Measurements from ENCODE around the gene ECHDC1. TPM values are rescaled to one million over a fixed set of nuclear protein-coding genes. Genes with fewer than 3 reads are reported as not detected.

Gene ECHDC1
- total RNA-seq, 1 donor from 2014 or later, result 47.2 TPM

DNA sequence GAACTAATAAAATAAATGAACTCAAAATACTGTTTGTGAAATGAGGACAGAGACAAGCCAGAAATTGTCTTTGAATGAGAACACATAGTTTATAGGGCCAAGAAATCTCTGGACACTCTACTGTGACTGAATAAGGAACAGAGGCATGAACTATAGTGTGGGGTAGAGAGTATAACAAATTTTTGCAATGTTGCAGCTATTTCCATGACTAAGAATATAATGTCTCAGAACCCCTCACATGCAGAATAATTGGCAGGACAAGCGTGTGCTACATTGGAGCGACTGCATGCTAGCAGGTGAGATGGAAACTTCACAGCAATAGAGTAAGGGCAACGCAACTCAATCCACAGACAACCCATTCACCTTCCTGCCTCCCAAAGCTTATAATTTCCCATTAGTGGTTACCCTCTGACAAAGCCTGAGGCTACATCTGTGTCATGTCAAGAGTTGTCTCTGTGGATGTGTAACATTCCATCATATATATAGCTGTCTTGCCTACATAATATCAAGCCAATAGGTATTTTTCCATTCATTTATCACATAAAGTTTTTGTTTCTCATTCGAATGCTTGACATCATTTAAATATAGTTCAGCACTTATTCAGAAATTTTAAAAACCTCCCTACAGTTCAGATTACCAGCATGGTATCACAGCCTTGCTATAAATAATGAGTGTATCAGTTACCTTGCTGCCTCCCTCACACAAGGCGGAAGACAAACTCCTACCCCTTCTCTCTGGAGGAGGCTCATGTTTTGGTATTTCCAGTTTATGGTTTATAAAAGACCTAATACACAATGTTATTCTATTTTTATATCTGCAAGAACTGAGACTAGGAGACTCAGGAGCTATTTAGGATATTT, 47.9 kb upstream of the ECHDC1 start:
- H3K79me2 ChIP-seq (ENCODE audit: insufficient read depth, low read length), result no peaks in the 10 kb centered on the region
- no peak overlapping the region for H3K4me2 ChIP-seq (ENCODE audit: low read length)
- H3K4me1 Mint-ChIP-seq (ENCODE audit: low read depth, unreplicated experiment), result peaks cover 4% of the 10 kb centered on the region
- H3K4me3 ChIP-seq (ENCODE audit: insufficient read depth, low read depth, low read length), result no peak overlapping the region
- no peaks in the 10 kb centered on the region for H3K36me3 ChIP-seq (ENCODE audit: insufficient read depth, low read length)
- no peaks in the 10 kb centered on the region for H3K9me3 ChIP-seq (ENCODE audit: insufficient read depth, low read depth, low read length)
- no peak overlapping the region for H3K27ac ChIP-seq (ENCODE audit: low read depth, low read length)
- no peaks in the 10 kb centered on the region for H3K27me3 Mint-ChIP-seq (ENCODE audit: low read depth, unreplicated experiment)
- no peaks in the 10 kb centered on the region for H3K27me3 ChIP-seq (ENCODE audit: insufficient read depth, low read length)
- DNase-seq (ENCODE audit: low read depth) (no peak), FAIRE-seq (no peak)
- H3K9ac ChIP-seq (ENCODE audit: low read length), result no peak overlapping the region
- H3K4me1 ChIP-seq (ENCODE audit: insufficient read depth, low read length), result no peaks in the 10 kb centered on the region
- no peaks in the 10 kb centered on the region for H3K36me3 Mint-ChIP-seq (ENCODE audit: low read depth, unreplicated experiment)
- H3K4me3 Mint-ChIP-seq (ENCODE audit: unreplicated experiment), result no peak overlapping the region
- no peaks in the 10 kb centered on the region for H4K20me1 ChIP-seq (ENCODE audit: insufficient read depth, low read length)
- no peak overlapping the region for H3K27ac Mint-ChIP-seq (ENCODE audit: unreplicated experiment)
- TF ChIP-seq, protein P1, sequence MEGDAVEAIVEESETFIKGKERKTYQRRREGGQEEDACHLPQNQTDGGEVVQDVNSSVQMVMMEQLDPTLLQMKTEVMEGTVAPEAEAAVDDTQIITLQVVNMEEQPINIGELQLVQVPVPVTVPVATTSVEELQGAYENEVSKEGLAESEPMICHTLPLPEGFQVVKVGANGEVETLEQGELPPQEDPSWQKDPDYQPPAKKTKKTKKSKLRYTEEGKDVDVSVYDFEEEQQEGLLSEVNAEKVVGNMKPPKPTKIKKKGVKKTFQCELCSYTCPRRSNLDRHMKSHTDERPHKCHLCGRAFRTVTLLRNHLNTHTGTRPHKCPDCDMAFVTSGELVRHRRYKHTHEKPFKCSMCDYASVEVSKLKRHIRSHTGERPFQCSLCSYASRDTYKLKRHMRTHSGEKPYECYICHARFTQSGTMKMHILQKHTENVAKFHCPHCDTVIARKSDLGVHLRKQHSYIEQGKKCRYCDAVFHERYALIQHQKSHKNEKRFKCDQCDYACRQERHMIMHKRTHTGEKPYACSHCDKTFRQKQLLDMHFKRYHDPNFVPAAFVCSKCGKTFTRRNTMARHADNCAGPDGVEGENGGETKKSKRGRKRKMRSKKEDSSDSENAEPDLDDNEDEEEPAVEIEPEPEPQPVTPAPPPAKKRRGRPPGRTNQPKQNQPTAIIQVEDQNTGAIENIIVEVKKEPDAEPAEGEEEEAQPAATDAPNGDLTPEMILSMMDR (IDR thresholded peaks at IDR 0.05; ENCODE audit: insufficient read depth, low read depth, low read length), result no peak
- no peak for TF ChIP-seq EZH2 (IDR thresholded peaks at IDR 0.05; ENCODE audit: insufficient read depth, low read length)
- no peak overlapping the region for H2AFZ ChIP-seq (ENCODE audit: low read depth, low read length)
- no peaks in the 10 kb centered on the region for H3K9me3 Mint-ChIP-seq (ENCODE audit: unreplicated experiment)

DNA sequence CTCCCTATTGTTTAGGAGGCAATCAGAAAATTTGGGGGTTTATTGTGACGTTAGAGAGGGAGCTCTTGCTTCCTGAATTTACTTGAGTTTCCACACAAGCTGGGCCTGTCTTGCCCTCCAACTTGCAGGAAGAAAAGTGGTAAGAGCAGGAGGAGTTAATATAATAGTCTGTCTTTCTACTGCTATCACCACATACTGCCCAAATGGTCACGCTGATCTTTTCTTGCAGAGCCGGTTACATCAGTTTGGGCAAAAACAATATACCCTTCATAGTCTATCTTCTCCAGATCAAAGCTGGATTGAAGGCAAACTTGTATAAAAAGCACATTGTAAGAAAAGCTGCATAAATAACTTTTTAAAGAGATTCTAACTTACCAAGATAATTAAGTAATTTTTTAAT, 46.3 kb upstream of the ECHDC1 start:
- Histone ChIP-seq H3K27me3 (ENCODE audit: insufficient read depth, low read length) (no peaks in the 10 kb centered on the region), H3K4me3 (ENCODE audit: insufficient read depth, low read depth, low read length) (no peak overlapping the region), H2AFZ (ENCODE audit: low read depth, low read length) (no peak overlapping the region), H3K27ac (ENCODE audit: low read depth, low read length) (no peak overlapping the region), H4K20me1 (ENCODE audit: insufficient read depth, low read length) (no peaks in the 10 kb centered on the region), H3K9me3 (ENCODE audit: insufficient read depth, low read depth, low read length) (no peaks in the 10 kb centered on the region), H3K4me2 (ENCODE audit: low read length) (no peak overlapping the region), H3K36me3 (ENCODE audit: insufficient read depth, low read length) (no peaks in the 10 kb centered on the region), H3K79me2 (ENCODE audit: insufficient read depth, low read length) (no peaks in the 10 kb centered on the region), H3K4me1 (ENCODE audit: insufficient read depth, low read length) (no peaks in the 10 kb centered on the region), H3K9ac (ENCODE audit: low read length) (no peak overlapping the region)
- Mint-ChIP-seq H3K27me3 (ENCODE audit: low read depth, unreplicated experiment) (no peaks in the 10 kb centered on the region), H3K27ac (ENCODE audit: unreplicated experiment) (no peak overlapping the region), H3K9me3 (ENCODE audit: unreplicated experiment) (no peaks in the 10 kb centered on the region), H3K4me1 (ENCODE audit: low read depth, unreplicated experiment) (peaks cover 4% of the 10 kb centered on the region), H3K36me3 (ENCODE audit: low read depth, unreplicated experiment) (no peaks in the 10 kb centered on the region), H3K4me3 (ENCODE audit: unreplicated experiment) (no peak overlapping the region)
- no peak for TF ChIP-seq EZH2 (IDR thresholded peaks at IDR 0.05; ENCODE audit: insufficient read depth, low read length)
- TF ChIP-seq, protein P1 (IDR thresholded peaks at IDR 0.05; ENCODE audit: insufficient read depth, low read depth, low read length), result no peak
- FAIRE-seq (no peak), DNase-seq (ENCODE audit: low read depth) (no peak)
